Superior temporal gyrus (tissue), 1 donor: ENCODE results near the gene WDR13.
"Not testable (repeated sequence)": the region's sequence is repeated elsewhere in the genome, so short reads cannot be mapped to it uniquely, and the experiment has no call there.

Experiments
- DNase-seq: peaks from one replicate; pipeline ENCODE4 v3.0.0-alpha.2; 2016; ENCODE audit errors: extremely low spot score

Gene WDR13

GRCh38 chrX:48654746-48655145, 57.5 kb downstream of the WDR13 start:
- not testable (repeated sequence) for DNase-seq
